ENCODE results near the gene BCKDHB.
"Not testable (repeated sequence)": the region's sequence is repeated elsewhere in the genome, so short reads cannot be mapped to it uniquely, and the experiment has no call there.

BCKDHB gene

DNA sequence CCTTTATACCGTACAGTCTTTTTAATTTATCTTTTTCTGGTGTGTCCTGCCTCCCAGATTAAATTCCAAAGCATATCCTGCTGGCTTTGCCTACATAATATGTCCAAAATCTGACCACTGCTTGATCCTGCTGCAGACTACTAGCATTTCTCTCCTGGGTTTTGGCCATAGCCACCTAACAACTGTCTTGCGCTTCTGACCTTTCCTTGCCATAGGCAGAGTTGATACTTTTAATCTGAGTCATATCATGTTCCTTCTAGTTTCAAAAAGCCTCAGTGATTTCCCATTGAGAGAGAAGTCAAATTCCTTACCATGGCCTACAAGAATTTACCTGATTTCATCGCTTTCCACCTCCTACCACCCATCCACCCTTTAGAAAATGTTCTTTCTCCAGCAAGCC, 104.8 kb downstream of the BCKDHB start:
- no peak for DNase-seq

DNA sequence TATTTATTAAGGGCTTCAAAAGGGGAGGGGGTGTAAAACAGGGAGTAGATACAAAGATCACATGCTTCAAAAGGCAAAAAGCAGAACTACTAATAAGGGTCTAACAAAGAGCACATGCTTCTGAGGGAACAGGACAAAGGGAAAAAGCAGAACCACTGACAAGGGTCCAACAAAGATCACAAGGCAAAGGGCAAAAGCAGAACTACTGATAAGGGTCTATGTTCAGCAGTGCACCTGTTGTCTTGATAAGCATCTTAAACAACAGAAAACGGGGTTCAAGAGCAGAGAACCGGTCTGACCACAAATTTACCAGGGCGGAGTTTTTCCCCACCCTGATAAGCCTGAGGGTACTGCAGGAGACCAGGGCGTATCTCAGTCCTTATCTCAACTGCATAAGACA, 105.4 kb downstream of the BCKDHB start:
- not testable (repeated sequence) for DNase-seq

DNA sequence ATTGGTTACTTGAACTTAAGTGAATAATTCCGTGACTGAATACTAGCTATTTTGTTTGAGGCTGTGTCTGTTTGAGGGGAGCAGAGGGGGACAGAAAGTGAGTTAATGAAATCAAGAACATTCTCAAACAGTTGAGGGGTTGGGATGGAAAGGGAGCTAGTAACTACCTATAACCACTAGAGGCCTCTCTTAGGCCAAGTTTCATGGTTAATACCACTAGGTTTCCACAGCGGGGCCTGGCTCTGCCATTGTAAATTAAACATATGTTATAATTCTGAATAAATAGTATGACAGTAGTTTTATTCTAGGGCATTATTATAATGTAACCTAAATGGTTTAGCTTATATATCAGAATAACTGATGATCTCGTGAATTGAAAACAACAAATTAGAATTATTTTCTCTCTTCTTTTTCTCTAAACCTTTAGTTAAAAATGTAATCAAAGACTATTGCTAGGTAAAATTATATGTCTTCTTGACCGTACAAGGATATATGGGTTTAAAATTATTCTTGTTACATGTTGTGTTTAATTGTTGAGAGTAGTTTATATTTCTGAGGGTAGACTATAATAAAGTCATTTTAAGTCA, 108.1 kb downstream of the BCKDHB start:
- peak in 1 of 2 donors; percentile 0 for DNase-seq

DNA sequence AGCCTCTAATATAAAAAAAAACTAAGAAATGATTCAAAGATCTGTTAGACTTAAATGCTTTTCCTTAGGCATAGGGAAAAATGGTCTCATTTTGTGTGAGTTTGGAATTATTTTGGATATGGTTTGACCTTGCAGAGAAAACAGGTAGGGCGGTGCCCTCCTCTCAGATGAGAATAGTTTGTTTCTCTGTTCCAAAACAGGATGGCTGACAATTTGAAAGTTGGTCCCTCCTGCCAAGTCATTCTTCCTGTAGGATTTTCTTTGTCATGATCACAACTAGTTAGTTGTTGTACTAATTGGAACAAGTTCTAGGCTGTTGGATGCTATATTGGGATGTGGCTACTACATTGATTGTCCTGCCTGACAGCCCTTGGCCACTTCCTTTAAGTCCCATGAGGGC, 108.6 kb downstream of the BCKDHB start:
- no peak for DNase-seq

DNA sequence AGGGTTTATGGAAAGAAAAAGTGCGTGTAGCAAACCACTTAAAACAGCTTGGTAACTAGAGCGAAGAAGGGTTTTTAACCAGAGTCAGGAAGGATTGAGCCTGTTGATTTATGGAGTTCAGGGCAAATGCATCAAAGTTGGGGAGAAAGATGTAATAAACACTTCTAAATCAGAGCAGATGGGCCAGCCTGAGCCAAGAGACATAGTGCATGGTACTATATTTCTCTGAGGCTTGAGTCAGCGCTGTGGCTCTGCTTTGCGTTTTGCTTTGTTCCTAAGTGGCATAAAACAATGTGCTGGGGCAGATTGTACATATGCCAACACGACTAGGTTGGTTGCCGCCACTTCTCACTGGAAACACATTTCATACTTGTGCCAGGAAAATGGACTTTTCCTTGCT, 111.3 kb downstream of the BCKDHB start:
- no peak for DNase-seq

DNA sequence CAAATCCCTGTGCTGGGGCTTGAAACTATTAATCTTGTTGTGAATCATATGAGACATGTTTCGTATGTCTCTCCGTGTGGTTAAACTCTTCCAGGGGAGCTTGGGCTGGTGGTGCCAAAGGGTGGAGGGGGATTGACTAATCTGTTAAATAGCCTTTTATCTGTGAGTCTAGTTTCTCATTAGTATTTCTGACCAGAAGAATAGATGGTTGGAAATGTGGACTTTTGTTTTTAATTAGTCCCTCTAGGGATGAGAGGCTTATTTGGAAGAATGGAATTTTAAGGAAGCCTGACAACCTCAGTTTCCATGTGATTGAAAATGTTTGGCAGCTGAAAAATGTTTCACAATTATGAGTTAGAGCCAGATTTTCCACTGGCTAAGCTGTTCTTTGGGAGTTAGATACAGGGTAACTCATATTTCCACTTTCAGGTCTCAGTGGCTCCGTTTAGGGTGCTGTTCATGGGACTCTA, 117.3 kb downstream of the BCKDHB start:
- DNase-seq = no peak

DNA sequence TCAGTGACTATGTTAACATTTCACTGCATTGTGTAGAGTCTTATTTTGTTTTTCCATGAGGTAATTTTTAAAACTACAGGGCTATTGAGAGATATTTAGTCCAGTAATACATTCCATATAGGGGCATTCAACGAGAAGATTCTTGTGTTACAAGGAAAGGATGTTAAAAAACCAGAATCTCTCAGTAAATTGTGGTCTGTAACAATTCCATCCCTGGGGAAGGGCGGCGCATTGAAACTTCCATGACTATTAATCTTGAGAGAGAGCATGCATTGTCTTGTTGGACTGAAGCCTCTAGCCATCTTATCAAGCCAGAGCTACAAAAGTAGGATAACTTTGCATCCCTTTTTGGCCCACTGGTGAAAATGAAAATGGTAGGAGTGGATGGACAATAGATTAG, 119.7 kb downstream of the BCKDHB start:
- no peak for DNase-seq

DNA sequence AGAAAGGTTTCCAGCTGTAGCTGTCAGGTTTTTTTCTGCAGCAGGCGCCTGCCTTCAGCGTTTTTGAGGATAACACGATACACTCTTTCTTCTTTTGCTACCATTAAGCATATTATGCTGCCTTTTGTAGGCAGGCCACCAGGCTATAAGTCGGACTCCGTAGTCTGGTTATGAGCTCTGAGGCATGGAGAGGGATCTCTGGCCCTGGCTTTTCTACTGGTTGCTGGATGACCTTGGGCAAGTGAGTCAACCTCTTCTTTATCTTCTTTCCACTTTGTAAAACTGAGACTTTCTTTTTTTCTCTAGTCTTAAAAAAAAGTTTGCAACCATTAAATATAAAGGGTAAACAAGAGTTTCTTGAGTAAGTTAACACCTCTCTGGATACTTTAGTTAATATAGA, 120.2 kb downstream of the BCKDHB start:
- no peak for DNase-seq

DNA sequence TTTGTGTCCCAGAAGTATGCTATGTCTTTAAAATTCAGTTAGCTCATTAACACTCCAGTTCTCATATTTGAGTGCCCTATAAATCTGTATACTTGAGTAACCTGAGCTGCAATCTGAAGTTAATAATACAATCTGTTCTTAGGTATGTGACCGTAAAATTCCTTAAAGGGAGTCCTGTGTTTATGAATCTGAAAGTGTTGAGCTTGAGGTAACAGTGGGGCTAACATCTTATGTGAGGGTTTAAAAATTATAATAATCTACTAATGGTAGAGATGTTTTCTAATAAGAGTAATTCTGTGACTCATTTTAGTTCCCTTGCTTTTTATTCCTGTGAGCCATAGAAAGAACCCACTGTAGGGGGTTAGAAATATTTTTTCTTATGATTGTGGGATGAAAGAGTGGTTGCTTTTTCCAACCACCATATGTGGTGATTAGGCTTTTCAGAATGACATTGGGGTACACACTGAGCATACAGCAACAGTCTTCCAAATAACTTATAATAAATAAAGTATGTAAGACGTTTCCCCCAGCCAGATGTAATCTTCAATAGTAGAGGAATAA, 121.2 kb downstream of the BCKDHB start:
- no peak for DNase-seq

DNA sequence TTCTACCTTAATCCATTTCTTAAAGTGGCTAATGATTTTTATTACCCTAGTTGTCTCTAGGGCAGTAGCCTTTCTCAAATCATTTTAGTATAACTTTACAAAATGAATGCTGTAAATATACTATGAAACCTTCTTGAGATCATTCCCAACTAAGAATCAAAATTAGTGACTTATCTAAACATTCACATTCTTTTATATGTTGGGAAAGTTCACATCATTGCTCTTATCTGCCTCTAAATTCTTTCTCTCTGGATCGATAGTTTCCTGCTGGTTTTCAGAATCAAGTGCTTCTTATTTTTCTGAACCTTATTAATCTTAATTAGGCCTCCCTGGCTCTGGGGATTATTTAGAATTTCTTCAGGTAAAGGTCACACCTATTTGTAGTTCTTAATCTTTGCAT, 126.8 kb downstream of the BCKDHB start:
- DNase-seq = no peak

DNA sequence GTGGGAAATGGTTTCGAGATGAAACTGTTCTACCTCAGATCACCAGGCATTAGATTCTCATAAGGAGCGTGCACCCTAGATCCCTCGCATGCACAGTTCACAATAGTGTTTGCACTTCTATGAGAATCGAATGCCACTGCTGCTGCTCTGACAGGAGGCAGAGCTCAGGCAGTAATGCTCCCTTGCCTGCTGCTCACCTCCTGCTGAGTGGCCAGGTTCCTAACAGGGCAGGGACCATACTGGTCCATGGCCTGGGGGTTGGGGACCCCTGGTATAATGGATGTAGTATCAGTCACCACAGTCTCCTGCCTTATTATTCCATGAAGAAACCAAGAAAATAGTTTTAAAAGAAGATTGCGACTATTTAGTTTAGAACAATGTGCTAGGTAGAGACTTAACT, 127.5 kb downstream of the BCKDHB start:
- no peak for DNase-seq

DNA sequence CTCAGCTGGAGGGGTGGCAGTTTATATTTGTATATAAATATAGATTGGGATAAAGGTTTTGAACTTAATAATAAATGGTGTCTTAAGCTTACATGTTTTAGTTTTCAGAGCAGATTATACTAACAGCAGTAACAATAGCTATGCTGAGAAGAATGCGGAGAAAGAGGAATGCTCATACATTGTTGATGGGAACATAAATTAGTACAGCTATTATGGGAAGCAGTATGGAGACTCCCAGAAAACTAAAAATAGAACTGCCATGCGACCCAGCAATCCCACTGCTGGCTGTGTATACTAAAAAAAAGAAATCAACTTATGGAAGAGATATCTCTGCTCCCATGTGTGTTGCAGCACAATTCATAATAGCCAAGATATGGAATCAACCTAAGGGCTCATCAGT, 127.9 kb downstream of the BCKDHB start:
- DNase-seq = no peak

DNA sequence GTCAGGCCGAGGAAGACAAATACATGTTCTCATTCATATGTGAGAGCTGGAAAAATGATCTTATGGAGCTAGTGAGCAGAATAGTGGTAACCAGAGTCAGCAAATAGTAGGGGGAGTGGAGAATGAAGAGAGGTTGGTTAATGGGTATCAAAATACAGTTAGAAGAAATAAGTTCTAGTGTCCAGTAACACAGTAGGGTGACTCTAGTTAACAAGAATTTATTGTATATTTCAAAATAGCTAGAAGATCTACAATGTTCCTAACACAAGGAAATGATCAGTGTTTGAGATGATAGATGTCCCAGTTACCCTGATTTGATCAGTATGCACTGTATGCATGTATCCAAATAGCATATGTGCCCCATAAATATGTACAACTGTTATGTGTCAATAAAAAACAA, 128.4 kb downstream of the BCKDHB start:
- DNase-seq = no peak

DNA sequence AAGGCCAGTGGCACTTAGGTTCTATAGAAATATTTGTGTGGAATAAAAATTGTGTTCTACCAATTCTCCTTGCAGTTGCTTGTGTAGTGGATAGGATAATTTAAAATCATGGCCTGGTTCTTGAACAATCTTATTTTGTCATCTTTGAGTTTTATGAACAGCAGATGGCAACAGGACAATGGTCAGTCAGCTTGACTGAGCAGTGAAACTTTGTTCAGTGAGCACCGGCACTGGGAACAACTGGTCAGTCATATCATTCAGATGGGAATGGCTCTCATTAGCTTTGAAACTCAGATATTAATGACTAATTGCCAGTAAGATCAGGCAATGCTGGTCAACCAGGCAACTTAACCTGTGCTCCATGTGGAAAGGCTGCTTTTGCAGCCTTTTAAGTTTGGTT, 129.2 kb downstream of the BCKDHB start:
- DNase-seq = no peak

DNA sequence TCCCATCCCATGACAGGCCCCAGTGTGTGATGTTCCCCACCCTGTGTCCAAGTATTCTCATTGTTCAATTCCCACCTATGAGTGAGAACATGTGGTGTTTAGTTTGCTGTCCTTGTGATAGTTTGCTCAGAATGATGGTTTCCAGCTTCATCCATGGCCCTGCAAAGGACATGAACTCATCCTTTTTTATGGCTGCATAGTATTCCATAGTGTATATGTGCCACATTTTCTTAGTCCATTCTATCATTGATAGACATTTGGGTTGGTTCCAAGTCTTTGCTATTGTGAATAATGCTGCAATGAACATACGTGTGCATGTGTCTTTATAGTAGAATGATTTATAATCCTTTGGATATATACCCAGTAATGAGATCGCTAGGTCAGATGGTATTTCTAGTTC, 132.3 kb downstream of the BCKDHB start:
- DNase-seq = not testable (repeated sequence)

DNA sequence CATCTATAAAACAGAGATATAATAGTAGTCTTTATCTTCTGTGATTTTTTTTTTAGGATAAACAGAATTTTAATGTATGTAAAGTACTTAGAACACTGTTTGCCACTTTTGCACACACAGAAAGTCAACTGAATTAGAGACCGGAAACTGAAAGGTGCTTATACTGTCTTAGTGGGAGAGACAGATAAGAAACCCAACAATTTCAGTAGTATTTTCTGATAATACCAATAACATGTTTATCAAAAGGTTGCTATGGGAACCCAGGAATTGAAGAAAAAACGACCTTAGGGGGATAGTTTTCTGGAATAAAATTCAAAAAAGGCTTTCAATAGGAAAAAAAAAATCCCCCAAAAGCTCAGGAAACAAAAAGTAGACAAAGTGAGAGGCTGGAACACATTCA, 138.6 kb downstream of the BCKDHB start:
- DNase-seq = no peak

DNA sequence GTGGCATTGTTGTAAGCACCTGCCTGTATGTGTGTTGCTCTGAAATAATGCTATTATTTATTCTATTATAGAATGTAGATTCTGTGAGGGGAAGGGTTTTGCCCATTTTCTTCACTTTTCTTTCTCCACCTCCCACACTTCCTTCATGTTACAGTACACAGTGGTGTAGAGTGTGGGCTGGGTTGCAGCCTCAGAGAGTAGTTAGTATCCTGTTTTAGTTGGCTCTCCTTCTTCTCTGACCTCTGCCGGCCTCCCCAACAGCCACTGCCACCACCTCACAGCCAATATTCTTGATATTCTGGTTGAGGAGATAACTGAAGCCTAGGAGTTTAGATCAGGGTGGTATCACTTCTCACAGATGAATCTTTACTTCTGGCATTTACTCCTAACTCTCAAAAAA, 143.4 kb downstream of the BCKDHB start:
- DNase-seq = no peak

DNA sequence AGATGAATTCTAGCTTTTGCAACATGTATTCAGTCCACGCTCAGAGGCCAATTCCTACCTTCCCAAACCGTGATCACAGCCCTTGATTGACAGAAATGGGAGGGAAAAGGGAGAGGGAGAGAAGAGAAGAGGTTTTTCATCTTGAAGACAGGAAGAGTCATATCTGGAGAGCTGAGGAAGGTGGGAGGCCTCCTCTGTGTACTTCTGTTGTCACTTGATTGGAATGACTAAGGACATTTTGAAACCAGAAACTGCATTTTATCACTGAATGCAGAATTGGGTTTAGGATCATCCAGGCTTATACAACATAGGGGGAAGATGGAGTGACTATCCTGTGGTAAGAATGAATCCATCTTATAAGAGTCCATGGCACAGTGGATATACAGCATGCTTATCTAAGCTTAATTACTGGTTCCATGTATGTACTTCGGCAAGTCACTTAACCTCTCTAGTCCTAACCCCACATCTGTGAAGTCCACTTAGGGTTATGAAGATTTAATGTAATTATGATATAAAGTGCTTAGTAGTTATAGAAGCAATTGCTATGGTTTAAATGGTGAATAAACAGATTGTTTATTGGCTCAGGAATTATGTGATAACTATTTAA, 144.0 kb downstream of the BCKDHB start:
- no peak for DNase-seq

DNA sequence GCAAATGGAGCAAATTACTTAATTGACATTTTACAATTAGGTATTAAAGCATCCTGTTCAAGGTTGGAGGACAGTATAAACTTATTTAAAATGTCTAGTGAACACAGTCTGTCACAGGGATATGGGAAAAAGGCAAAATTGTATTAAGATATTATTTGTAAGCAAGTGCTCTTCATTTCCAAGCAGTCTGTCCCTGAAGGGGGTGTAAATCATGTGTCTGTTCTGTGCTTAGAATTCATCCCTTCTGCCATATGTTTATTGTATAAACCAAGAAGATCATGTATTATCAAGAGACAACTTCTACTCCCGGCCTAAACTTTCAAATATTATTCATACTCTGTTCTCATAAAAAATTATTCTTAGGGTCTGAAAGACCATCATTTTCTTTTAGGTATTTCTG, 144.8 kb downstream of the BCKDHB start:
- no peak for DNase-seq

DNA sequence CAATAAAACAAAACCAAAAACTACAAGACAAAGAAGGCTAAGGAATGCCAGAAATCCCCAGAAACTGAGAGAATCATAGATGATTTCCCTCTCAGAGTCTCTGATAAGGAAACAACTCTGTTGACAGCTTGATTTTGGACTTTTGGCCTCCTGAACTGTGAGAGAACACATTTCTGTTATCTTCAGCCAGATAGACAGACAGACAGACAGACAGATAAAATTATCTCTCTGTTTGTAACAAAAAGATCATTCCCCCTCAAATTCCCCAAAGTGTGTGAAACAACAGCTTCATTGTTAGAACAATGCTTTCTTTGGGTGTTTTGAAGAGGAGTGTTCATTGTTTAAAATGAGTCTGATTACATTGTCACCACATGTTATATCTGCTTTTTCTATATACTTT, 148.2 kb downstream of the BCKDHB start:
- DNase-seq = no peak

DNA sequence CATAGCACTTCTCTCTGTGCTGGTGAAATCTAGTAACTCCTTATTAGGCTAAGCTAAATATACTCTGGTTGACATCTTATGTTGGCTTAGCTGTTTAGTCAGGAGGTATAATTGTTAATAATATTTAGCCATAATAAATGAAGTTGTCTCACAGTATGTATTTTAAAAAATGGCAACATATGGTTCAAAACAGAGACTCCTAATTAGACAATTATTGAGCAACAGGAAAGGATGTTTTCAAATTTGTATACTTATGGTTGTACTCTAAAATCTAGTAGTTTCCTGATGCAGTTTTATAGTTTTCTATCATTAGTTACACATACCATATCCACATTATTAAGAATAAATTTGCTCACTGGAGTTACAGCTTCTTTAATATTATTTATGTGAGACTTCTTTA, 150.2 kb downstream of the BCKDHB start:
- DNase-seq = no peak

DNA sequence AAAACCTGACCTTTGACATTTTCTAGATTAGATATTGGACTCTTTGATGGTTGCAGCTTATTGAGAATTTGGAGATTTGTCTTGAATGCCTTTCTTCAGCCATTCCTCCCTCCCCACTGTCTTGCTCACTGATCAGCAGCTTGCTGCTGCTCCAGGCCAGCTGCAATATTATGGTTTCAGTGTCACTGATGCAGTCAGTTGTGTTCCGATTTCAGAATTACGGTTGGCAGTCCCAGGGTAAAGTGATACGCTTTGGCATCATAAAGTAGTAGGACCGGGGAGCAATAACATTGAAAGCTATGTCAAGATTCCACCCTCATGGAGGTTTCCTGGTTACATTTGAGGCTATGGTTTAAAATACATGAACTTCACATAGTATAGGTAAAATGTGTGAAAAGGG, 152.6 kb downstream of the BCKDHB start:
- no peak for DNase-seq

DNA sequence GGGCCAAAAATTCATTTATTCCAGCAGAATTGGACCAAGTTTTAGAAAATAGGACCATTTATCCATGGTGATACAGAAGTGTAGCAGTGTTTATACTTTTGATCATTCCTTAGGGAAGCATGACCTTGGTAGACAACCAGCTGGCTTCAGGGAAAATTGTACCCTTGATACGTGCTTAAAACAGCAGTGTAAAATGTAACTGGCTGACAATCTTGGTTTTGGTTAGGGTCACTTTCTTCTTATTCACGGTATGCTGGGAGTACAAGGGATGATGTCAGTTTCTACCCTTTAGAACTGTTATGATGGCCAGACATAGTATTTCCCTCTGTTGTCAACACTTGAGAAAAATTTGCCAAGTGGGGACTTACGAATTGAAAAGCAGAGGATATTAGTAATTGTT, 157.1 kb downstream of the BCKDHB start:
- no peak for DNase-seq

DNA sequence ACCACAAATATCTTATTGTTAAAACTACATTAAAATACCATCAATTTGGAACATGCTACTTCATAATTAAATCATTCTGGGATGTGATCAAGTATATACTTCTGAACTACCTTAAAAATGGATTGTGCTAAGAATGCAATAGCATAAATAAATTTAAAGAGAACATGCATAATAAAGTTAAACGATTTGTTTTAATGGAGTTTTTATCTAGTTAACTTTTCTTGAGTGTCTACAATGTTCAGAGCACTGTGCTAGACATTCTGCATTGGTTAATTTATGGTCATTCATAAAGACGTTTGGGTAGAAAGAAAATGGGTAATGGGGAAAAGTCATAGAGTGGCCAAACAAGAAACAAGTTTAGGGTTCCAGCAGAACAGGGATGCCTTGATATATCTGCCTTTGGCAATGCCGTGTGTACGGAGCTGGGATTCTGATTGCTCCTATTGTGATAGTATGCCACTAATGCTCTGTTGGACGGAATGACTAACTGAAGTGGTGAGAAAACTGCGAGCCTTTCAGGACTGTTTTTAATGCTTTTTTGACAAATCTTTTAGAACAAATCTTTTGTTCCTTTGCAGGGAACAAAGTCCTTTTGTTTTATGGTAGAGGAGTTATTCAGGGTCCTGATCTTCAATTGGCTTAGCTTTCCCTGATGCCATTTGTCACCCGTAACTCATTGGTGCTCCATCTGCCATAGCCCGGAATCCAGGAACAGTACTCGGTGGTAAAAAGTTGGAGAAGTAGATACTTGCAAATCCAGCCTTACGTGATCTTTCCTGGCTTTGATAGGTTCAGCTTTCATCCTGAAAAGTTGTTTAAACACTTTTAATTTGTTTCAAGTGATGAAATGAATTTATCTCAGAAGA, 162.6 kb downstream of the BCKDHB start:
- DNase-seq = no peak

Measured in activated CD4-positive, alpha-beta T cell treated with anti-CD3 and anti-CD28 coated beads for 4 hours (primary cell).